ENCODE results near the gene SEC14L1.
"Not testable (repeated sequence)": the region's sequence is repeated elsewhere in the genome, so short reads cannot be mapped to it uniquely, and the experiment has no call there.

The SEC14L1 gene

DNA sequence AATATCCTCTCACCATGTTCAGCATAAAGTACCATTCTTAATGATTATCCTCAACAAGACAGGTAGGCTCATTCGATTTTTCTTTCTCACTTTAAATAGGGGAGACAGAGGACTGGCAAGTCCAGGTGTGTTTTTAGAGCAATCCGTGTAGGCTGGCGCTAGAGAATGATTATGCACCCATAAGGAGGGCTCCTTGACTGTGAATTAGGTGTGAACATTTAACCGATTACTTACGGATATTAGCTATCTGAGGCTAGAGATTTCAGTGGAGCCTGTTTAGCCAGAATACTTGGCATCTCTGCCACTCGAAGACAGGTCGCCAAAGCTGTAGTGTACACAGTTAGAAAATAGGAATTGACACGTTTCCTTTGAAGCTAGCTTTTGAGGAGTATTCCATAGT is 1.9 kb downstream of the SEC14L1 start:
- DNase-seq: no peak

DNA sequence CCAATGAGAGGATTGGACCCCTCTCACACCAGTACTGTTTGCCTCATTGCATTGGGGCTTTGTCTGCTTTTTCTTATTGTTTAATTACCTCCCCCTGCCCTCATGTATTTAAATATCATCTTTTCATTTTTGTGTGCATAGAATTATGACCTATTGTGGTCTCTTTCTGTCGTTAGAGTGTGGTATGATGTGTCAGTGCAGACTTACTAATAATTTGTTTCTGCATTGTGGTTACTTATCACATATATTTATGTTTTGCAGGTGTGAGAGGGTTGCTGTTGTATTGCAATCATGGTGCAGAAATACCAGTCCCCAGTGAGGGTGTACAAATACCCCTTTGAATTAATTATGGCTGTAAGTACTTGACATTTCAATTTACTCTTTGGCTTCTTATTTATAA is 2.5 kb downstream of the SEC14L1 start:
- DNase-seq: no peak

DNA sequence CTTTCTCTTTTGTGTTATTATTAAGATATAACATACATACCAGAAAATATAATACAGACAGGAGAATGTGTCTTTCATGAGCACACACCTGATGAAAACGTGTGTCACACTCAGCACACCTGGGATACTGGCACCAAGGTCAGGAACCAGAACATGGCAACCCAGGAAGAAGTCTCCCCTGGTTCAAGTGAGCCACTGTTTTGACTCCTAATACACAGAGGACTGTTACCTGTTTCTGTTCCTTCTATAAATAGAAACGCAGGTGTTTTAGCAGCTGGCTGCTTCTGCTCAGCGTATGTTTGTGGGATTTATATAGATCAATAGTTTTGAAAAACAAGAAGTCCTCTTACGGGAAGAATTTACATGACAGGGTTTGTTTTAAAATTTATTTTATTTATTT is 3.5 kb downstream of the SEC14L1 start:
- no peak for DNase-seq

DNA sequence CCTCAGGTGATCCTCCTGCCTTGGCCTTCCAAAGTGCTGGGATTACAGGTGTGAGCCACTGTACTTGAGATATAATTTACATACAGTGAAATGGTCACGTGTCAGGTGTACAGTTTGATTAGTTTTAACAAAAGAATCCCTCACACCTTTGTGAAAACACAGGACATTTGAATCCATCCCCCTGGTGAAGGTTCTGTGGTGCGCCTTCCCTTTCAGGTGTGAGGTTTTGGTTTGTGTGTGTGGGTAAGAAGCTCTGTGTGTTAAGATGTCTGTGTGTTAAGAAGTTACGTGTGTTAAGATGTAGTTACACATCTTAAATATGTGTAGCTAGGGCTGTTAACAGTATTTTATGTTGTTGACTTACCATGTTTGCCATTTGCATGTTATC is 4.4 kb downstream of the SEC14L1 start:
- DNase-seq: no peak

DNA sequence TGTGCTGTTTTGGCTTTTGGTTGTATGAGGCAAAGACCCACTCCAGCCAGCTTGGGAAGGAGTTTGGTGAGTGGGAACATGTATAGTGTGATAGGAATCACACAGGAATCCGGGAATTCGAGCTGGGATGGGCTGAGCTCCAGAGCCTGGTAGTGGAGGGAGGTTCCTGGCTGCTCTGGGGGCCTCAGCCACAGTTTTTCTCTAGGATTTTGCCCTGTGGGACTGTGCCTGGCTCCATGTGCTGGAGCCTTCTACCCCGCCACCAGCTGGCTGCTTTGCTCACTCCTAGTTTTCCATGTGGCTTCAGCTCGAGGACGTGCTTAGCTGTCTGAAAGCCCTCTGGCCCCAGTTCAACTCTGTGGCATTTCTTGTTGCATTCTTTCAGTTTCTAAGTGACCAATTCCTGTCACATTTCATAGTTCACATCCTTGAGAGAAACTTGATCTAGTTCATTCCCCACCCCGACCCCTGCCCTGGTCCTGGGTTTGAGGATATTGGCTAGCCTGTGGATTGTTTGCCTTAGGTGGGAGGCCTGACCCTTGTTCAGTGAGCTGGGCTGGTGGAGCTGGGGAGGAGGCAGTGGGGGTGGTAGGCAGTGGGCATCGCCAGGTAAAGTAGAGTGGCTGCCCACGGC is 5.0 kb downstream of the SEC14L1 start:
- DNase-seq: no peak

DNA sequence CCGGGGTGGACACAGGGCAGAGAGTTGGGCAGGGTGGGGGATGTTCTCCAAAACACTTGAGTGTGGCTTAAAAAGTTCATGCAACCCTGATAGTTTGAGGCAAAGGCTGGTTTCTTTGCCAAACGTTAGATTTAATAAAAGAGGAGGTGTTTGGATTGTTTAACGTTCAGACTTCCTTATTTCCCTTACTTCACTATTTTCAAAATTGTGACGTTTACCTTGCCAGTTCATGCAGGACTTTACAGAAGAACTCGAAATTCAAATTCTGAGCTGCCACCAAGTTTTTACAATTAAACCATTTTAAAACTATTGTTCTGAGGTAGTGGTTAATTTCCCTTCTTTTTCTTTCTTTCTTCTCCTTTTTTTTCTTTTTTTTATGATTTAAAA is 5.5 kb downstream of the SEC14L1 start:
- DNase-seq: no peak

DNA sequence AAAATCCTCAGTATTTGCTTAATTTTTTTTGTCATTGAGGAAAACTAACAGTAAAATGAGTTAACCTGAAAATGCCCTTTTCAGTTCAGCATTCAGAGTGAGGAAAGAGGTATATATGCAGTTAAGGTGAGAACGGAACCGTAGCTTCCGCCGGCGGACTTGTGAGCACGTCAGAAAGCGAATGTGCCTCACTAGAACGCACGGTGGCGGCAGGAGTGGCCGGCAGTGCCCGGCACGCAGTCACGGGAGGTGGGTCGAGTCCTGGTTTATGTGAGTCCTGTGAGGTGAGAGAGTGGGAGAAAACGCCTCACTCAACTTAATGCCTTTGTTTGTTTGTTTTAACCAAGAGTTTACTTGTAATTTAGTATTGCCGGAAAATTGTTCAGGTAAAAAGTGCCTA is 6.1 kb downstream of the SEC14L1 start:
- no peak for DNase-seq

DNA sequence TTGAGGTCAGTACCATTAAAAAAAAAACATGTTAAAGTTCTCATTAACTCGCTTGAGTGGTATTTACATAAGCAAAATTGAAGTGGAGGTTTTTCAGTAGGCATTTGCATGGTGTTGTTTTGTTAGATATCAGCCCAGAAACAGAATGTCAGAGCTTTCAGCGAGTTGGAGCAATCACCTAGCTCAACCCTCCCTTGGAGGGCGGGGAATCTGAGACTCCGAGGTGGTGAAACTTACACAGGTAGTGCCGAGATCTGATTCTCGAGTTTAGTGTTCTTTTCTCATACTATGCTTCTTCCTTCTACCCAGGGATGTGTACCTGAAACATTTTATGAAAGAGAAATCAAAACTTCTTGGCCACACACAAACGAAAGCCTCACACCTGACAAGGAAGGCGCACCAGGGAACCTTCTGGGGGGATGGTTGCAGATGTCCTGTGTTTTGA is 6.6 kb downstream of the SEC14L1 start:
- DNase-seq: no peak

DNA sequence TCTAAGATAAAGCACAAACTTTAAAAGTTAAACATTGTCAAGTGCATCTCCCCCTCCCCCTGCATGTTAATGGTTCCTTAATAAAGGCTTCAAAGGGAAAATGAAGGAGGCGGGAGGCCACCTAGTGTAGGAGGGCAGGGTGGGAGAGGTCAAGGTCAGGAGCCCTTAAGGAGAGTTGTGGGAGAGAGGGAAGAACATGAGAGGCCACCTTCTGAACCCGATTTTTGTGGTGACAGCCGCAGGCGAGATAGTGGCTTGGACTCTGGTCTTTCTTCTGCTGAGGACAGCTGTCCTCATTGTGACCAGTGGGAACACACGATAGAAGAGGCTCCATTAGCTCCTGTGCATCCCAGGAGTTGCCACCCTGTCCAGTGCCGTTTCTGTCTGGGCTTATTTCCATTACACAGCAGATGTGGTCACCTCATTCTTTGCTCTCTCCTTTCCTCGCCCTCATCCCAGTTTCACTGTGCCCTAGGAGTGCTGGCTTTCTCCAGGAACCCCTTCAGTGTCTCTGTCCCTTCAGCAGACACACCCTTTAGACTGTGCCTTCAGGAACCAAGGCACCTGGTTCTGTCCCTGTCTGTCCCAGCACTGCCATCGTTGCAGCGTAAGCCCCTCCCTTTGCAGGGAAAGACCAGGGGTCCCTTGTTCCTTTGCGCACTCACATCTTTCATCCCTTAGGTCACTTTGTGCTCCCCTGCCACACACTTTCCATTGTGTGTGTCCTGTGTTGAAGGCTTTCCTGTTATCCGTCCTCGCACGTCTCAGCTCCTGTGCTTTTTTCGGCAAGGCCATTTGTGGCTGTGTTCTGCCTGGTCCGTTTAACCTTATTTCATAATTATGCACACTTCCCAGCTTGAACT is 7.5 kb downstream of the SEC14L1 start:
- no peak for DNase-seq

DNA sequence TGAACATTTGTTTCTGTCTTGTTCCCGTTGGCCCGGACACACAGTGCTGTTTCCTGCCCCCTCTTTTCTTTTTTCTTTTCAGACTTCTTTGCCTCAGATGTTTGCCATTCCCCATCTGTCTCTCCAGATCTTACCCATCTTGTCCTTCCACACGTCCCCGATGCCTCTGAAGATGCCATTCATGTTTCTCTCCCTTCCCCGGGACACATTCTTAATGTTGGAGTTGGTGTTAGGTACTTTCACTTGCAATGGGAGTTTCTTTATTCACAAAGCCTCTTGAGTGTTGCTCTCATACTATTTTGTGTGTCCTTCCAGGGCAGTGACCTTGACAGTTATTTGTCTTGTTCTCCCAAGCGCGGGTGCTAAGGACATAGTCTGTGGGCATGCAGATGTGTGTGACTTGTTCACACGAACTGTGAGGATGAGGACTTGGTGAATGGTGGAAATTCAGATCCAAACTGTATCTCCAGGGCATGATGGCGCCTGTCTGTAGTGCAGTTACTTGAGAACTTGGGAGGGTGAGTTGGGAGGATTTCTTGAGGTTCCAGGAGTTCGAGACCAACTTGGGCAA is 8.3 kb downstream of the SEC14L1 start:
- DNase-seq: no peak

DNA sequence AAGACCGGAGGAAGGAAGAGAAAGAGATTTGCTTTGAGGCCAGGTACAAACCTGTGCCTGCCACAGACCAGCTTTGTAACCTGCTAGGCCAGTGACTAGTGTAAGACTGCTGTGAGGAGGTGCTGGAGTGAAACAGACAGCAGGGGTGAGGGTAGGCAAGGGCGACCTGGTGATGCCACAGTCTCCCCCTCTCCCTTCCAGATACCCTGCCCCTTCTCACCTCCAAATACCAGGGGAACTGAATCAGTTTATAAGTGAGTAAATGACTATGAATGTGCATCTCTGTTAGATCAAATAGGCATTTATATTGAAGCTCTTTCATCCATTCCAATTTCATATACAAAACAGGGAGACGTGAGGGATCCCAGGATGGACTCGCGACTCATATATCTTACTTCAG is 9.4 kb downstream of the SEC14L1 start:
- no peak for DNase-seq

DNA sequence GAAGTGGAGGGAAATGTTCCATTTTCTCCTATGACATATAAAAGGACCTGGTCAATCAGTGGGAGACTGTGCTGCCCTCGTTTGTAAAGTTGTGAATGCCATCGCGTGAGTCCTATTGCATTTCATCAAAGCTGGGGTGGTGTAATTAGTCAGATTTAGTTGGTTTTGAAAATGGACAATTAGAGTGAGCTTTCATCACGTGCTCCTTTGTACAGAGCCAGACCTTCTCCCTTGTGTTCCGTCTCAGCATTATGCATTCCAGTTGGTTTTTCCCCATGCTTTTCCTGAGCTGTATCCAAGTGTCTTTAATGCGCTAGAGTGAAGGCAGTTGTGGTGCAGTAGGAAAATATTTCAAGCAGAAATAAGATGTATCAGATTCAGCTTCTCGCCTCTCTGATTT is 10.4 kb downstream of the SEC14L1 start:
- no peak for DNase-seq

DNA sequence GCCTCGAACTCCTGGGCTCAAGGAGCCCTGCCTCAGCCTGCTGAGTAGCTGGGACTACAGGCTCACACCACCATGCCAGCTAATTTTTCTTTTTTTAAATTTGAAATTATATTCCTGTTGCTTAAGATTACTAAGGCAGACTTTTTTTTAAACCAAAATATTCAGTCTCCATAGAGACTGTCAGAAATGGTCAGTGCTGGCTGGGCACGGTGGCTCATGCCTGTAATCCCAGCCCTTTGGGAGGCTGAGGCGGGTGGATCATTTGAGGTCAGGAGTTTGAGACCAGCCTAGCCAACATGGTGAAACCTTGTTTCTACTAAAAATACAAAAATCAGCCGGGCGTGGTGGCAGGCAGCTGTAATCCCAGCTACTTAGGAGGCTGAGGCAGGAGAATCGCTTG is 11.3 kb downstream of the SEC14L1 start:
- DNase-seq: not testable (repeated sequence)

DNA sequence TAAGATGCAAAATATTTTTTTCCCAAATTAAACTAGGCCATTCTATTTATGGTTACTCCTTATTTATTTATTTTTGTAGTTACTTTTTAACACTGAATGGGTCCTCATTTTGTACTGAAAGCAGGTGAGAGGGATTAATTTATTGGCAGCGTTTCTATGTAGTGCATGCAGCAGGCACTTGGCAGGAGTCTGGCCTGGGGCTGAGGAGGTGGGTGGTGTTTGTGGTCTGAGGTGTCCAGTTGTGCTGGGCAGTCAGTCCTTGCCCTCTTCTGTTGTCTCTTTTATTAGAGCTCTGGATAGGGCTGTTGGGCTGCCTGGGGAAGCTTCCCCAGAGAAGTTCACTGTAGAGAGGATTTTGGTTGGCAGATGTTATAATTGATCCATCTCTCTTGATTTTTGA is 12.7 kb downstream of the SEC14L1 start:
- DNase-seq: no peak

DNA sequence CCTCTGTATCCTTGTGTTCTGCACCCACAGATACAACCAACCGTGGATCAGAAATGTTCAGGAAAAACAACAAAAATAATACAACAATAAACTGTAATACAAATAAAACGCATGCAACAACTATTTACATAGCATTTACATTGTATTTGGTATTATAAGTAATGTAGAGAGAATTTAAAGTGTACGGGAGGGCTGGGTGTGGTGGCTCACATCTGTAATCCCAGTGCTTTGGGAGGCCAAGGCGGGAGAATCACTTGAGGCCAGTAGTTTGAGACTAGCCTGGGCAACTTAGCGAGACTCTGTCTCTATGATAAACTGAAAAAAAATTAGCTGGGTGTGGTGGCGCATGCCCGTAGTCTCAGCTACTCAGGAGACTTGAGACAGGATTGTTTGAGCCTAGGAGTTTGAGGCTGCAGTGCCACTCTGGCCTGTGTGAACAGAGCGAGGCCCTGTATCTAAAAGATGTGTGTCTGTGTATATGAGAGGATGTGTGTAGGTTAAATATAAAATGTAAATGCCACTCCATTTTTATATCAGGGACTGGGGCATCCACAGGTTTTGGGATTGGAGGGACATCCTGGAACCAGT is 13.3 kb downstream of the SEC14L1 start:
- DNase-seq: no peak

DNA sequence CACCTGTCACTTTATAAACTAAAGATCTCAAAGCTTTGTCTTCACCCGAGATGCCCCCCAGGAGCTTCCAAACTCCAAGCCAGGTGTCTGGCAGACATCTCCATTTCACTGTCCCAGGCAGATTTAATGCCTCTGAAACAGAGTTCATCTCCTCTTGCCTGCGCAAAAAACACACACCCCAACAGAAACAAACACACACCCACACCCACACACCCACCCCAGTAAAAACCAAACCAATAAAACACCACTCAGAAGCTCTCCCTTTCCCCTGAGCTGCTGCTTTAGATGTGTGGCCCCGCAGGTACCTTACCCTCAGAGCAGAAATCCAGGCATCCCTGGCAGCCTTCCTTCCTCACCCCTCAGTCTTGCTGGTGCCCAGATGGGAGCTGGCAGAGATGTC is 14.4 kb downstream of the SEC14L1 start:
- DNase-seq: no peak

DNA sequence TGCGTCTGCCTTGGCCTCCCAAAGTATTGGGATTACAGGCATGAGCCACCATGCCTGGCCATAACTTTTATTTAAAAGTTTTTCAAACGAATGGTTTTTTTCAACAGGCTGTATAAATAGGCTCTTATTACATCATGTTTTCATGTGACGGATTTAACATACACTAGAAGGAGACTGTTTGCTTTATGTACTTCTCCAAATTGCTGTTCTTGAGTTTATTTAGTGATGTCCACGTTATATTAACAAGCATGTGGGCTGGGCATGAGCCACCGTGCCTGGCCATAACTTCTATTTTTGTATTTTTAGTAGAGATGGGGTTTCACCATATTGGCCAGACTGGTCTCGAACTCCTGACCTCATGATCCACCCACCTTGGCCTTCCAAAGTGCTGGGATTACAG is 17.0 kb downstream of the SEC14L1 start:
- DNase-seq: not testable (repeated sequence)

DNA sequence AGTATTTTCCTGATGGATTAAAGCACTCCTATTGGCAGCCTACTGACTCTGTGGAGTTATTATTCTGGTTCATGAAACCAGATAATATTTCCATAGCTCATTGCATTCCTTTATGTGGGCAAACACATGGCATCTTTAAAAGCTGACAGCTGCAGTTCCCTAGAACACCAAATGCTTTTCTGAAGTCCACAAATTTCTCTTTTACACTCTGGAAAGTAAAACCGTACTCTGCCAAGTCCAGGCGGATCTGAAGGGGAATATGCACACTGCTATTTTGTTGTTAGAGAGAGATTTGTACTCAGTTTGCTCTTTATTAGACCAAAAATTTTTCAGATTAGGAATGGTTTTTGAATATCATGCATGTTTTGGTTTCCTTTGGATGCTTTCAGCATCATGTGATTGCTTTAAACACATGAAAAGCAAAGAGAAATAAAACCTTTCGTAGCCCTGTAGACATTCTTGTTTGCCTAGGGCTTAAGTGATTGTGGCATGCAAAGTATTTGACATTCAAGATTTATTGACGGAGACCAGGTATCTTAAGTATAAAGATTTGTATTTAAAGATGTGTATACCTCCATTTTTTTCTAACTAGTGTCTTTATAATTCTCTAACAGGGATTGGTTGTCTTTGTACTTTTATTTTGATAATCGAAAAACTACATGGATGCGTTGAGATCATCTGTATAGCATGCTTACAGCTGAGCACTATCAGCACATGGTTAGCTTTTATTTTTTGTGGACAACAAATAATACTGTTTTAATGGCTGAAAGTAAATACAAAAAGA is 19.5 kb downstream of the SEC14L1 start:
- DNase-seq: no peak

DNA sequence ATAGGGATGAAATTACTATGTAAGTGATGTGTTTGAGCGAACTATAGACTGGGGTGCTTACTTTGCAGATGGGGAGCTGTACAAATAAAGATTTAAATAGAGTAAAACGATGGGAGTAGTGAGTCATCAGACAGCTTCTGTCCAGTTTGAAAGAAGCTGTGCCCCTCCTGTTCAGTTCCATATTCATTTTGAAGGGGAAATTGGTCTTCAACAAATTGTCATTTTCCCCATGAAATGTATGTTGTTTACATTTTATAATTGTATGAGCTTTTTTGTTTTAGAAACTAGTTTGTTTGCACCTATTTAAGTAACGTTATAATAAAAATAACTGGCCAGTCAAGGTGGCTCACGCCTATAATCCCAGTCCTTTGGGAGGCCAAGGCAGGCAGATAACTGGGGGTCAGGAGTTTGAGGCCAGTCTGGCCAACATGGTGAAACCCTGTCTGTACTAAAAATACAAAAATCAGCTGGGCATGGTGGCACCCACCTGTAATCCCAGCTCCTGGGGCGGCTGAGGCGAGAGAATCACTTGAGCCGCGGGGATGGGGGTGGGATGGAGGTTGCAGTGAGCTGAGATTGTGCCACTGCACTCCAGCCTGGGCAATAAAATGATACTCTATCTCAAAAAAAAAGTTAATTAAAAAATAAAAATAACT is 20.2 kb downstream of the SEC14L1 start:
- DNase-seq: no peak

DNA sequence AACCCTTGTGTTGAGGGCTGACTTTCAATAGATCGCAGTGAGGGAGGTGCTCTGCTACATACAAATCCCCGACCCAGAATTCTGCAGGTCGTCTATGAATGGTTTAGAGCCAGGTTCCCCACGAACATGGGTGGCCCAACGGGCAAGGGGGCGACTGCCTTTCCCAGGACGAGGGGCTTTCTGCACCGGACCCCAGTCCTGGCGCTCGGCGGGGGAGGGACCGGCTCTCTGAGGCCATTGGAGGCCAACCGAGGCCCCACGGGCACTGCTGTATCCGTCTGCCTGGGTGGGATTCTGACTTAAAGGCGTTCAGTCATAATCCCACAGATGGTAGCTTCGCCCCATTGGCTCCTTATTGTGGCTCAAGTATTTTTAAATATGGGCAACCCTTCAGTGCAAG is 21.2 kb downstream of the SEC14L1 start:
- DNase-seq: no peak

DNA sequence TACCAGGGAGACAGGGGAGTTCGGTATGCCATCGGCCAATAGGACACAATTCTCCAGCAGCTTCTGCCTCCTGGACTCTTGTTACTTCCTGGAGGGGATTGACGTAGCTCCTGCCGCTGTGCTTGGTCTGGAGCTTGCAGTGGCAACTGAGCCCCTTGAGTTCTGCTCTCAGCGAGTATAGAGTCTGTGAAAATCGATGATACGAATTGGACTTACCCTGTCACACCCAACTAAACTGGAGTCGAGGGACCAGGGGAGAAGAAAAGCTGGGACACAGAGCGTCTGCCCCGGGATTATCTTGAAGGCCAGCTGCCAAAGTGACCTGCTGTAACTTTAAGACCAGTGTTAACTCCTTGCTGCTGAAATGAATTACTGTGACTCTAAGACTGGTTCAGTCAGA is 22.2 kb downstream of the SEC14L1 start:
- no peak for DNase-seq

DNA sequence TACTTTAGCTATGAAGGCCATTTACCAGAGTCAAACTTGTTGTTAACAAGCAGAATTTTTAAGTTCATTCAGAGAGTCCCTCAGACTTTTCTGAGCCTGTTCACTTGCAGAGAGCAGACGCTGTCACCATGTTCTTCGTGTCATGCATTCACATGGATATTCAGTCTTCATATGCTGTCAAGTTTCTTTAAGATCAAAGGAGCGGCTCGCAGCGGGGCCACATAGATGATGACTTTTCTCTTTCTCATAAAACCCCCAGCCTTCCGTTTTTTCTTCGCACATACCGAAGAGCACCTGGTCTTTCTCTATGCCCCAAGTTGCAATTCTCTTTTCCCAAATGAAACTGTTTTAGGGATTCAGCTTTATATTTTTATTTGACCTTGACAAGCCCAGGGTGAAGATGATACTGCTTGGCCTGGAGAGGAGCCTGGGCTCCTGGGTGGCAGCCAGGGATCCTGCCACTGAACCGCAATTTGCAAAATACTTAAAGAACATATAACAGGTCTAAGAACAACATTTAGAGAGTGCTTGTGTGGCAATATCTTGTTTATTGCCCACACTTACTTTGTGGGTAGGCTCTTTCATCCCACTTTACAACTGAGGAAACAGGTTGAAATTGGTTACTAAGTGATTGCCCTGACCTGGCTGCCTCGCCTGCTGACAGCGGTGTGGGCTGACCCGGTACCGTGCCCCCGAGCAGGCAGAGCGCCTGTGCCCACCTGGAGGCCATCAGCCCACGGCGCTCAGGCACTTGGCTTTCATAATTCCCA is 22.9 kb downstream of the SEC14L1 start:
- DNase-seq: no peak

Data from GDM1 (cell line).